IMR-90 (cell line): Measurements from ENCODE around the gene KRT35. TPM values are rescaled to one million over a fixed set of nuclear protein-coding genes. Genes with fewer than 3 reads are reported as not detected.

ENCODE experiments used
- ATAC-seq: fragments of 200-7000 bp; cut with Tn5 transposase; 2 replicates; pipeline ENCODE4 v1.9.1; 2020; ENCODE audit warnings: low read depth, mild to moderate bottlenecking, moderate library complexity
- BruUV-seq: library from RNA; stranded (reverse); fragments of 400-500 nt; replicated peaks from 2 replicates; lab custom pipeline; 2021; lab: Mats Ljungman, UMichigan
- CTCF ChIA-PET: fragments of 300-600 bp; formaldehyde crosslinking; extraction: SDS; loops from one replicate; lab custom pipeline; 2021; ENCODE audit warnings: antibody characterized with exemption; lab: Yijun Ruan, JAX
- POLR2A ChIA-PET: fragments of 300-600 bp; sonication (Branson Sonifier 250); formaldehyde crosslinking; loops from one replicate; lab custom pipeline; 2022; ENCODE audit warnings: antibody characterized with exemption; ENCODE audit not compliant: unreplicated experiment; lab: Charles Lee
- DNase-seq: peaks from one replicate; pipeline ENCODE4 v3.0.0; 2013
- H2AFZ ChIP-seq: replicated peaks from 2 replicates; pipeline ENCODE3; 2013; ENCODE audit warnings: low read length, mild to moderate bottlenecking; ENCODE audit not compliant: poor library complexity
- H2AK5ac ChIP-seq: 2 replicates; pipeline ENCODE4 v1.6.1; 2013; ENCODE audit warnings: low read depth, low read length, inconsistent platforms
- H2AK9ac ChIP-seq: replicated peaks from 2 replicates; pipeline ENCODE3; 2013; ENCODE audit warnings: mild to moderate bottlenecking, low read depth, low read length, moderate library complexity; ENCODE audit not compliant: poor library complexity
- H2BK120ac ChIP-seq: 2 replicates; pipeline ENCODE4 v1.6.1; 2013; ENCODE audit warnings: low read depth, low read length, inconsistent platforms
- H2BK15ac ChIP-seq: 3 replicates; pipeline ENCODE4 v1.6.1; 2013; ENCODE audit warnings: low read depth, low read length, inconsistent platforms
- H2BK20ac ChIP-seq: 2 replicates; pipeline ENCODE4 v1.6.1; 2013; ENCODE audit warnings: low read depth, mild to moderate bottlenecking, inconsistent platforms, low read length, moderate library complexity
- H2BK5ac ChIP-seq: 2 replicates; pipeline ENCODE4 v1.6.1; 2013; ENCODE audit warnings: mild to moderate bottlenecking, low read depth, low read length, inconsistent platforms; ENCODE audit not compliant: poor library complexity, severe bottlenecking
- H3K14ac ChIP-seq: replicated peaks from 2 replicates; pipeline ENCODE4 v1.6.1; 2013; ENCODE audit warnings: low read depth, low read length, inconsistent platforms
- H3K18ac ChIP-seq: 2 replicates; pipeline ENCODE4 v1.6.1; 2013; ENCODE audit warnings: low read depth, low read length, control low read depth
- H3K23ac ChIP-seq: 2 replicates; pipeline ENCODE4 v1.6.1; 2013; ENCODE audit warnings: low read depth, low read length, inconsistent platforms
- H3K27ac ChIP-seq: 2 replicates; pipeline ENCODE4 v1.5.1; 2013; ENCODE audit warnings: mild to moderate bottlenecking, control low read depth, low read length; ENCODE audit not compliant: insufficient read depth
- H3K27me3 ChIP-seq: 2 replicates; pipeline ENCODE4 v1.6.1; 2013; ENCODE audit warnings: low read length; ENCODE audit not compliant: control insufficient read depth, insufficient read depth
- H3K36me3 ChIP-seq: 2 replicates; pipeline ENCODE4 v1.6.1; 2013; ENCODE audit warnings: low read length, mixed read lengths; ENCODE audit not compliant: control insufficient read depth, insufficient read depth
- H3K4ac ChIP-seq: 2 replicates; pipeline ENCODE4 v1.6.1; 2013; ENCODE audit warnings: low read depth, low read length, inconsistent platforms
- H3K4me1 ChIP-seq: 2 replicates; pipeline ENCODE4 v1.6.1; 2013; ENCODE audit warnings: low read length, mixed read lengths; ENCODE audit not compliant: control insufficient read depth, insufficient read depth
- H3K4me2 ChIP-seq: 2 replicates; pipeline ENCODE4 v1.6.1; 2013; ENCODE audit warnings: low read depth, mild to moderate bottlenecking, control low read depth, low read length, moderate library complexity
- H3K4me3 ChIP-seq: 2 replicates; pipeline ENCODE4 v1.5.1; 2013; ENCODE audit warnings: low read depth, mild to moderate bottlenecking, control low read depth, low read length, moderate library complexity; ENCODE audit not compliant: insufficient read depth
- H3K56ac ChIP-seq: 2 replicates; pipeline ENCODE4 v1.6.1; 2013; ENCODE audit warnings: low read length, inconsistent platforms; ENCODE audit not compliant: insufficient read depth; ENCODE audit errors: extremely low read depth
- H3K79me1 ChIP-seq, 2 experiments: 2 replicates each; pipeline ENCODE4 v1.6.1; 2013; ENCODE audit warnings: low read length in 2 of 2, inconsistent platforms in 1 of 2, low read depth in 1 of 2
- H3K9ac ChIP-seq: 2 replicates; pipeline ENCODE4 v1.6.1; 2013; ENCODE audit warnings: low read depth, low read length, control low read depth
- H3K9me1 ChIP-seq: 2 replicates; pipeline ENCODE4 v1.6.1; 2013; ENCODE audit warnings: low read length, inconsistent platforms; ENCODE audit not compliant: insufficient read depth
- H3K9me3 ChIP-seq: 2 replicates; pipeline ENCODE4 v1.6.1; 2013; ENCODE audit warnings: low read length; ENCODE audit not compliant: control insufficient read depth, insufficient read depth
- H4K20me1 ChIP-seq: 2 replicates; pipeline ENCODE4 v1.6.1; 2013; ENCODE audit warnings: low read length, inconsistent platforms; ENCODE audit not compliant: insufficient read depth
- H4K5ac ChIP-seq: 2 replicates; pipeline ENCODE4 v1.6.1; 2013; ENCODE audit warnings: mild to moderate bottlenecking, low read depth, low read length, control low read depth
- H4K8ac ChIP-seq, 2 experiments: 2 replicates each; pipeline ENCODE4 v1.6.1; 2013; ENCODE audit warnings: low read depth in 2 of 2, low read length in 2 of 2, control low read depth in 1 of 2, inconsistent platforms in 1 of 2
- H4K91ac ChIP-seq: 2 replicates; pipeline ENCODE4 v1.6.1; 2013; ENCODE audit warnings: low read depth, low read length, inconsistent platforms; ENCODE audit not compliant: insufficient read depth
- MAFK ChIP-seq: IDR thresholded peaks from 2 replicates; pipeline ENCODE4 v1.6.1; 2012; ENCODE audit warnings: low read depth, low read length, improper control_type of control experiment
- MXI1 ChIP-seq: IDR thresholded peaks from 2 replicates; pipeline ENCODE4 v1.6.1; 2012; ENCODE audit warnings: low read depth, mild to moderate bottlenecking, low read length, moderate library complexity, borderline replicate concordance
- NFE2L2 ChIP-seq: fragments of 150-350 bp; IDR thresholded peaks from 2 replicates; pipeline ENCODE4 v1.6.1; 2016; ENCODE audit warnings: low read depth, mild to moderate bottlenecking, low read length
- SMC3 ChIP-seq: fragments of 150-350 bp; IDR thresholded peaks from 2 replicates; pipeline ENCODE4 v1.6.1; 2016; ENCODE audit warnings: low read depth, mild to moderate bottlenecking, antibody characterized with exemption, low read length, moderate library complexity
- WGBS, 2 experiments: methylation state at CpG; one replicate each; pipeline versions ENCODE4 v1.1.5 to v1.1.7; 2013; ENCODE audit warnings: missing lambda C conversion rate in 2 of 2; ENCODE audit not compliant: insufficient read length in 1 of 2; ENCODE audit errors: extremely low coverage in 2 of 2; 5-methylcytosine and 5-hydroxymethylcytosine counted together
- dilution Hi-C: fragments of 300-500 bp; cut with HindIII; formaldehyde crosslinking; loops from one replicate; pipeline ENCODE4 v1.14.3; 2018; ENCODE audit warnings: low sequenced_read_pairs; ENCODE audit not compliant: unreplicated experiment
- in situ Hi-C: fragments of 300-500 bp; cut with MboI; formaldehyde crosslinking; loops from 3 replicates; pipeline ENCODE4 v1.14.3; 2019; ENCODE audit warnings: low sequenced_read_pairs, inconsistent platforms, mixed read lengths
- intact Hi-C: fragments of 100-400 bp; cut with micrococcal nuclease; formaldehyde crosslinking; loops from 2 replicates; pipeline ENCODE4 v1.10.0; 2022
- polyA plus RNA-seq, 3 experiments: library from polyadenylated mRNA; depleted of rRNA; stranded (reverse); fragments of >200 nt; gene quantifications; 2 replicates each; pipeline ENCODE4 v1.2.3, GENCODE V29; 2012; ENCODE audit warnings: low replicate concordance in 1 of 3
- total RNA-seq: library from RNA; depleted of rRNA; stranded (reverse); fragments of >200 nt; gene quantifications from 2 replicates; pipeline ENCODE4 v1.2.3, GENCODE V29; 2012

Gene KRT35
- total and polyA plus RNA-seq, 2 of the 4 experiments (the other 2 are of a cell fraction) = not detected

DNA sequence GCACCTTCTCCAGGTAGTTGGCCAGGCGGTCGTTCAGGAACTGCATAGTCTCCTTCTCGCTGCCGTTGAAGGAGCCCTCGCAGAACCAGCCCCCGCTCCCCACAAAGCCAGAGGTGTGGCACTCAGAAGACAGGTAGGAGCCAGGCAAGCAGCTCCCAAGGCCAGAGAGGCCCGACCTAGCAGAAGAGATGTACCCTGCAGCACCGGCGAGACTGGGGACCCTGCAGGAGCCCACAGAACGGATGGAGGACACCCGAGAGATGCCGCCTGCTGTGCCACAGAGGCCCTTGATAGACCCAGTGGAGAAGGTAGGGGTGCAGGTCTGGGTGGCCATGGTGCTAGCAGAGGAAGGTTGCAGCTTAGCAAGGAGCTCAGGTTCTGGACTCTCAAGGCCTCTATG is 8.6 kb upstream of the KRT35 start, which contains the start of gene KRT36:
Gene KRT36, minus strand, starts transcription at position 380 of the 400 bp plus-strand sequence. Its CDS starts 46 bp downstream, at position 334.
- DNase-seq (no peak), ATAC-seq (no peak)
- H3K56ac ChIP-seq = no peak within 1 kb of the TSS
- H3K36me3 ChIP-seq = no peaks in the 10 kb centered on the region
- no peaks in the 10 kb centered on the region for H3K27me3 ChIP-seq
- CTCF ChIA-PET = no interaction called here
- H3K18ac ChIP-seq = no peak within 1 kb of the TSS
- H2AK9ac ChIP-seq = no peak within 1 kb of the TSS
- H3K9me3 ChIP-seq = no peaks in the 10 kb centered on the region
- 0 out of 2 replicates have a peak within 1 kb of the TSS, but pooled peaks have one; percentile 7 for H2AK5ac ChIP-seq
- peaks cover 12% of the 10 kb centered on the region for H3K4me1 ChIP-seq
- intact Hi-C loops = no loop called here
- H2AFZ ChIP-seq = no peak within 1 kb of the TSS
- no peak within 1 kb of the TSS for H2BK120ac ChIP-seq
- no peak within 1 kb of the TSS for H2BK5ac ChIP-seq
- peaks cover 9% of the 10 kb centered on the region for H3K9me1 ChIP-seq
- in situ Hi-C loops = no loop called here
- dilution Hi-C loops = no loop called here
- no peaks in the 10 kb centered on the region for H4K20me1 ChIP-seq
- no peak within 1 kb of the TSS for H2BK20ac ChIP-seq
- H3K4ac ChIP-seq = no peak within 1 kb of the TSS; the same call in 1 of the 2 replicates
- TF ChIP-seq MAFK (no peak), NFE2L2 (no peak), MXI1 (no peak), SMC3 (no peak)
- no TSS peak for BruUV-seq
- no peak within 1 kb of the TSS for H4K8ac ChIP-seq
- WGBS, 2 experiments = 88% methylated on average over 12 of the region's 12 CpGs; no CpG with 5 or more reads in 1 of the 2 experiments
- peak within 1 kb of the TSS; percentile 18; the same call in 1 of the 2 replicates for H4K91ac ChIP-seq
- H3K23ac ChIP-seq = no peak within 1 kb of the TSS
- no peak within 1 kb of the TSS for H3K9ac ChIP-seq
- no peak within 1 kb of the TSS for H3K27ac ChIP-seq
- no peak within 1 kb of the TSS for H3K4me3 ChIP-seq
- no peak within 1 kb of the TSS for H2BK15ac ChIP-seq
- H4K5ac ChIP-seq = no peak within 1 kb of the TSS
- POLR2A ChIA-PET = no interaction called here
- no peak within 1 kb of the TSS for H3K4me2 ChIP-seq
- no peaks in the 10 kb centered on the region for H3K79me1 ChIP-seq
- no peak within 1 kb of the TSS for H3K14ac ChIP-seq
